ENCODE data around the gene MYO10. TPM values are rescaled to one million over a fixed set of nuclear protein-coding genes. Genes with fewer than 3 reads are reported as not detected.
"Not testable (repeated sequence)": the region's sequence is repeated elsewhere in the genome, so short reads cannot be mapped to it uniquely, and the experiment has no call there.

The MYO10 gene
- total and polyA plus RNA-seq, 4 donors = 4.8 to 19.8 (median 11.5) TPM

DNA sequence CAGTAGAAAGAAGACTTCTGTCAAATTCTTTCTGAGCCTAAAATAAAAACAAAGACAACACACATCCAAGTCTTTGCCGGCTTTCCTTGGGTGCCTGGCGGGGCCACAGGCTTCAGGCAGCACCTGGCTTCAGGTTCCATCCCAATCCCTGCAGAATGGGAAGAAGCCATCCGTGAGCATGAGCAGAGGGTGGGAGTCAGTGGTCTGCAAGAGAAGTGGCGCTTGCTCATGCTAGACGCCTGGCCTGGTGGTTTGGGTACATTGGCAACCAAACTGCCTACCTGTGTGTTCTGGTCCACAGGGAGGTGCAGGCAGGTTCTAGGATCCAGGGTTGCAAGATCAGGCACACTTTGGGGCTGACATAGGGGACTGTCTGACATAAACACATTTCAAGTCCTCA is 271.7 kb downstream of the MYO10 start:
- no peak for ATAC-seq (ENCODE audit: low FRiP score)
- Histone ChIP-seq H3K9me3 (ENCODE audit: control insufficient read depth, low read length) (no peaks in the 10 kb centered on the region), H3K4me1 (ENCODE audit: control insufficient read depth in 1 of 2, insufficient read depth in 2 of 2, low read length in 2 of 2) (no peaks in the 10 kb centered on the region), H3K27ac (ENCODE audit: low read depth in 1 of 2, low read length in 2 of 2) (no peak overlapping the region), H3K27me3 (ENCODE audit: control insufficient read depth in 1 of 2, insufficient read depth in 2 of 2, low read length in 1 of 2) (no peaks in the 10 kb centered on the region), H3K36me3 (ENCODE audit: control insufficient read depth in 1 of 2, insufficient read depth in 2 of 2, low read length in 1 of 2) (no peaks in the 10 kb centered on the region), H3K4me3 (ENCODE audit: low read length in 2 of 2) (no peak overlapping the region)
- 87 to 89% methylated on average over 5 of the region's 5 CpGs for WGBS, 2 donors
- intact Hi-C loops (cut with DNase I) = no loop called here
- no peak for DNase-seq

DNA sequence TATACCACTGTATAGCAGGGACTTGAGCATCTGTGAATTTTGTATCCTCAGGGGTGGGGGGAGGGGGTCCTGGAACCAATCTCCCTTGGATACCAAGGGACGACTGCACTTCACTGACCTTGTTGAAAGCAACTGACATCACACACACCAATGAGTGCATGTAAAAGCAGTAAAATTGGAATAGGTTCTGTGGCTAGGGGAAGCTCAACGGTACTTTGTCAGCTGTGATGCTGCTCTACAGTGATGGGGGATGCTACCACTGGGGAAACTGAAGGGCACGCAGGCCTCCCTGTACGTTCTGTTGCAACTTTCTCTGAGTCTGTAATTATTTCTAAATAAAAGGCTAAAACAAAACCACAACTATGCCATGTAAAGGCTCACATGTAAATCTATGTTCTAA is 272.2 kb downstream of the MYO10 start:
- no peaks in the 10 kb centered on the region for H3K27me3 ChIP-seq (ENCODE audit: control insufficient read depth in 1 of 2, insufficient read depth in 2 of 2, low read length in 1 of 2)
- no peaks in the 10 kb centered on the region for H3K36me3 ChIP-seq (ENCODE audit: control insufficient read depth in 1 of 2, insufficient read depth in 2 of 2, low read length in 1 of 2)
- no peaks in the 10 kb centered on the region for H3K4me1 ChIP-seq (ENCODE audit: control insufficient read depth in 1 of 2, insufficient read depth in 2 of 2, low read length in 2 of 2)
- H3K4me3 ChIP-seq (ENCODE audit: low read length in 2 of 2) = no peak overlapping the region
- no peaks in the 10 kb centered on the region for H3K9me3 ChIP-seq (ENCODE audit: control insufficient read depth, low read length)
- WGBS, 2 donors = 60 to 68% methylated on average over 4 of the region's 4 CpGs
- intact Hi-C loops (cut with DNase I) = no loop called here
- DNase-seq = no peak
- ATAC-seq (ENCODE audit: low FRiP score) = no peak
- H3K27ac ChIP-seq (ENCODE audit: low read depth in 1 of 2, low read length in 2 of 2) = no peak overlapping the region

DNA sequence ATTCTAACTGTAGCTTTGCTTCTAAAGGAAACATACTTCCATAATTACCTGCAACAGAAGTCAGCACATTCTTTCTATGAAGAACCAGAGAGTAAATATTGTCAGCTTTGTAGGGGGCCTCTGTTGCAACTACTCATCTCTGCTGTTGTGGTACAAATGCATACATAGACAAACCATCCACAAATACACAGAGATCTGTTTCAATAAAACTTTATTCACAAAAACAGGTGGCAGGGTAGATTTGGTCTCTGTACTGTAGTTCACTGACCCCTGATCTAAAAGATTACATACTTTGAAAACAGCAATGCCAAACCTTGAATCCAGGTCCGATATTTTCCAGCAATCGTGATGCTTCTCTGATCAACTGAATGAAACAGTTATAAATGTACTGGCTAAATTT is 274.4 kb downstream of the MYO10 start:
- Histone ChIP-seq H3K4me1 (ENCODE audit: control insufficient read depth in 1 of 2, insufficient read depth in 2 of 2, low read length in 2 of 2) (no peaks in the 10 kb centered on the region), H3K9me3 (ENCODE audit: control insufficient read depth, low read length) (no peaks in the 10 kb centered on the region), H3K4me3 (ENCODE audit: low read length in 2 of 2) (no peak overlapping the region), H3K27me3 (ENCODE audit: control insufficient read depth in 1 of 2, insufficient read depth in 2 of 2, low read length in 1 of 2) (no peaks in the 10 kb centered on the region), H3K27ac (ENCODE audit: low read depth in 1 of 2, low read length in 2 of 2) (no peak overlapping the region), H3K36me3 (ENCODE audit: control insufficient read depth in 1 of 2, insufficient read depth in 2 of 2, low read length in 1 of 2) (no peaks in the 10 kb centered on the region)
- ATAC-seq (ENCODE audit: low FRiP score) = no peak
- intact Hi-C loops (cut with DNase I) = no loop called here
- DNase-seq = no peak
- WGBS, 2 donors = 88 to 90% methylated on average over 2 of the region's 2 CpGs

DNA sequence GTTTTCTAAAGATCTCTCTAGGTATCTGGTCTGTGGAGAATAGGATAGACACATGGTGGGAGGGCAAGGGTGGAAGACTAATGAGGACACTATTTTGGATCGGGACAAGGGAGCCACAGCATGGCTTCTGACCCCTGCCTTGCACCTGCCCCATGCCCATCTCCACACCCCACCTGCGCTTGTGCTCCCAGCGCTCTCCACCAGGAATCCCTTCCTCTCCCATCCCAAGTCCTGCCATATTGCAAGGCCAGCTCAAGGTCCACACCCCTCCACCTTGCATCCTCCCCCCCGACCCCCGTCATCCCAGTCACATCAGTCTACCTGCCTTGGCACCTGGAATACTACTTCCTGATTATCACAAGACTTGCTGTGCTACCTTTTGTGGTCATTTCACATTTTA is 275.1 kb downstream of the MYO10 start:
- Histone ChIP-seq H3K27ac (ENCODE audit: low read depth in 1 of 2, low read length in 2 of 2) (no peak overlapping the region), H3K4me3 (ENCODE audit: low read length in 2 of 2) (no peak overlapping the region), H3K9me3 (ENCODE audit: control insufficient read depth, low read length) (no peaks in the 10 kb centered on the region), H3K36me3 (ENCODE audit: control insufficient read depth in 1 of 2, insufficient read depth in 2 of 2, low read length in 1 of 2) (no peaks in the 10 kb centered on the region), H3K4me1 (ENCODE audit: control insufficient read depth in 1 of 2, insufficient read depth in 2 of 2, low read length in 2 of 2) (no peaks in the 10 kb centered on the region), H3K27me3 (ENCODE audit: control insufficient read depth in 1 of 2, insufficient read depth in 2 of 2, low read length in 1 of 2) (no peaks in the 10 kb centered on the region)
- 79 to 95% methylated on average over 5 of the region's 5 CpGs for WGBS, 2 donors
- intact Hi-C loops (cut with DNase I) = no loop called here
- ATAC-seq (ENCODE audit: low FRiP score) (no peak), DNase-seq (no peak)

DNA sequence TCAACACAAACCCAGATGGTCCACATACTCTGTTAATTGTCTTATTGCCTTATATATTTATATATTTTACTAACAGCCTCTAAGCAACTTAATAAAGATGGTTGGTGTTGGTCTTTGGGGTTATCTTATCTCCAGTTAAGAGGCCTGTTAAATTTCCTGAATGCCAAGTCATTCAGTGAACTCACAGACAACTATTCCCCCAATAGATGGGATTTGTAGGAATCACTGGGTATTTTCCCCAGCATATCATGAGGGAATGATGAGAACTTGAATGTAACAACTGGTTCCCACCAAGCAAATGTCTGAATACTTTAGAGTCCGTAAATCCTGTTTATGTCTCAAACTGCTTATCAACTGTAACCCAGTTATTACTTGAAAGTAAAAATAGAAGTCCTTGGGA is 276.6 kb downstream of the MYO10 start:
- ATAC-seq (ENCODE audit: low FRiP score) = no peak
- intact Hi-C loops (cut with DNase I) = no loop called here
- WGBS, 2 donors = 28 to 32% methylated on average over 1 of the region's 1 CpG

DNA sequence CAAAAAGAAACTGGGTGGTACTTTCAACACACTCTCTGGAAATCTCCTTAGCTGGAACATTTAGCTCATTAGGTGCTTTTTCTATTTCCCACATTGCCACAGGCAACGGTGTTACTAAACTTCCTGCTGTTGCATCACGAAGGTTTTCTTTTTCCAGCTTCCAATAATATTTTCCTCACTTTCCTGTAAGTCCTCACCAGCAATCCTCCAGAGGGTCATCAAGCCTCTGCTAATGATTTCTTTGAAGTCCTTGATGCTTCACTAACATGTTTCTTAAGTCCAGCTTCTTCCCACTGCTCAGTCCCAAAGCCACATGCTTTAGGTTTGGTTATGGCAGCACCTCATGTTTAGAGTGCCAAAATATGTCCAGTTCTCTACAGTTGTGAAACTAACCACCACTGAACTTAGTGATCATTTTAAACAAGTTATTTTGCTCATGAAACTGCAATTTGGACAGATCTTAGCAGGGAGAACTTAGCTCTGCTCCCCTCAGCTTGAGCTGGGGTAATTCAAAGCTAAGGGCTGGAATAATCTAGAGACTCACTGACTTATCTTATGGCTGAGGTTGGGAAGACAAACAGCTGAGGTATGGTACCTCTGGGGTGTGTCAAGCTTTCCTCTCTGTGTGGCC is 279.4 kb downstream of the MYO10 start:
- DNase-seq (no peak), ATAC-seq (ENCODE audit: low FRiP score) (no peak)
- Histone ChIP-seq H3K9me3 (ENCODE audit: control insufficient read depth, low read length) (no peaks in the 10 kb centered on the region), H3K4me1 (ENCODE audit: control insufficient read depth in 1 of 2, insufficient read depth in 2 of 2, low read length in 2 of 2) (no peaks in the 10 kb centered on the region), H3K4me3 (ENCODE audit: low read length in 2 of 2) (no peak overlapping the region), H3K27ac (ENCODE audit: low read depth in 1 of 2, low read length in 2 of 2) (no peak overlapping the region), H3K27me3 (ENCODE audit: control insufficient read depth in 1 of 2, insufficient read depth in 2 of 2, low read length in 1 of 2) (no peaks in the 10 kb centered on the region), H3K36me3 (ENCODE audit: control insufficient read depth in 1 of 2, insufficient read depth in 2 of 2, low read length in 1 of 2) (no peaks in the 10 kb centered on the region)
- 26 to 30% methylated on average over 2 of the region's 2 CpGs for WGBS, 2 donors
- intact Hi-C loops (cut with DNase I) = no loop called here

More for the DNA sequence above, 276.6 kb downstream of the MYO10 start:
- no peak for DNase-seq
- Histone ChIP-seq H3K27me3 (ENCODE audit: control insufficient read depth in 1 of 2, insufficient read depth in 2 of 2, low read length in 1 of 2) (no peaks in the 10 kb centered on the region), H3K27ac (ENCODE audit: low read depth in 1 of 2, low read length in 2 of 2) (no peak overlapping the region), H3K36me3 (ENCODE audit: control insufficient read depth in 1 of 2, insufficient read depth in 2 of 2, low read length in 1 of 2) (no peaks in the 10 kb centered on the region), H3K4me1 (ENCODE audit: control insufficient read depth in 1 of 2, insufficient read depth in 2 of 2, low read length in 2 of 2) (no peaks in the 10 kb centered on the region), H3K4me3 (ENCODE audit: low read length in 2 of 2) (no peak overlapping the region), H3K9me3 (ENCODE audit: control insufficient read depth, low read length) (no peaks in the 10 kb centered on the region)

DNA sequence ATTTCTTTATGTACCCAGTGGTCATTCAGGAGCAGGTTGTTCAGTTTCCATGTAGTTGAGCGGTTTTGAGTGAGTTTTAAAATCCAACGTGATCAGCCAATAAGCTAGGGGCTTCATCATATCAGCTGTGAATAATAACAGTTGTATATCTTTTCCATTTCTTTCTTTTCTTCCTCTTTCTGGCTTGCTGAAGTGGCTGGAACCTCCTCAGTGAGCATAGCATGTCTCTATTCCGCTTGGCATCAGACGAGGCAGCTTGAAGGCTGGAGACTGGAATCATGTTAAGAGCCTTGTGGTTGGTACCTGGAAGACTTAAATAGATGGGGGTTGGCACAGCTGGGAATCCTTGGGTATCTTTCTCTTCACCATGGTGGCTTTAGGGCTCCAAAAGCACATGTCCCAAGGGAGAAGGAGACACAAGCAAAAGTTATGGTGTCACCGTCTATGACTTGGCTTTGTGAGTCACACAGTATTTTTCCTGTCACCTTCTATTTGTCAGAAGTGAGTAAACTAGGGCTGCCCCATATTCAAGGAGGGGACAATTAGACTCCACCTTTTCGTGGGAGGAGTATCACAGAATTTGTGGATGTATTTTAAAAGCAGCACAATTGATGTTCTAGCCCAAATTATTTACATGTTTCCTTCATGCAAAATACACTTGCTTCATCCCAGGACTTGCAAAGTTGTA is 281.3 kb downstream of the MYO10 start:
- H3K27ac ChIP-seq (ENCODE audit: low read depth in 1 of 2, low read length in 2 of 2) = no peak overlapping the region
- no peaks in the 10 kb centered on the region for H3K27me3 ChIP-seq (ENCODE audit: control insufficient read depth in 1 of 2, insufficient read depth in 2 of 2, low read length in 1 of 2)
- intact Hi-C loops (cut with DNase I) = no loop called here
- no peak overlapping the region for H3K4me3 ChIP-seq (ENCODE audit: low read length in 2 of 2)
- no peaks in the 10 kb centered on the region for H3K4me1 ChIP-seq (ENCODE audit: control insufficient read depth in 1 of 2, insufficient read depth in 2 of 2, low read length in 2 of 2)
- H3K9me3 ChIP-seq (ENCODE audit: control insufficient read depth, low read length) = no peaks in the 10 kb centered on the region
- WGBS, 2 donors = 39 to 67% methylated on average over 6 of the region's 6 CpGs
- ATAC-seq (ENCODE audit: low FRiP score) (no peak), DNase-seq (no peak)
- H3K36me3 ChIP-seq (ENCODE audit: control insufficient read depth in 1 of 2, insufficient read depth in 2 of 2, low read length in 1 of 2) = no peaks in the 10 kb centered on the region

DNA sequence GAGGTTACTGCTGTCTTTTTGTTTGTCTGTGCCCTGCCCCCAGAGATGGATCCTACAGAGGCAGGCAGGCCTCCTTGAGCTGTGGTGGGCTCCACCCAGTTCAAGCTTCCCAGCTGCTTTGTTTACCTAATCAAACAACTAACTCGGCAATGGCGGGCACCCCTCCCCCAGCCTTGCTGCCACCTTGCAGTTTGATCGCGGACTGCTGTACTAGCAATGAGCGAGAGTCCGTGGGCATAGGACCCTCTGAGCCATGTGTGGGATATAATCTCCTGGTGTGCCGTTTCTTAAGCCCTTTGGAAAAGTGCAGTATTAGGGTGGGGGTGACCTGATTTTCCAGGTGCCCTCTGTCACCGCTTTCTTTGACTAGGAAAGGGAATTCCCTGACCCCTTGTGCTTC is 287.3 kb downstream of the MYO10 start:
- WGBS, 2 donors = 81 to 90% methylated on average over 8 of the region's 8 CpGs
- H3K9me3 ChIP-seq (ENCODE audit: control insufficient read depth, low read length); H3K4me3 ChIP-seq (ENCODE audit: low read length in 2 of 2); H3K27ac ChIP-seq (ENCODE audit: low read depth in 1 of 2, low read length in 2 of 2); ATAC-seq (ENCODE audit: low FRiP score); DNase-seq; H3K27me3 ChIP-seq (ENCODE audit: control insufficient read depth in 1 of 2, insufficient read depth in 2 of 2, low read length in 1 of 2); H3K36me3 ChIP-seq (ENCODE audit: control insufficient read depth in 1 of 2, insufficient read depth in 2 of 2, low read length in 1 of 2); H3K4me1 ChIP-seq (ENCODE audit: control insufficient read depth in 1 of 2, insufficient read depth in 2 of 2, low read length in 2 of 2); intact Hi-C loops (cut with DNase I): not testable (repeated sequence)

DNA sequence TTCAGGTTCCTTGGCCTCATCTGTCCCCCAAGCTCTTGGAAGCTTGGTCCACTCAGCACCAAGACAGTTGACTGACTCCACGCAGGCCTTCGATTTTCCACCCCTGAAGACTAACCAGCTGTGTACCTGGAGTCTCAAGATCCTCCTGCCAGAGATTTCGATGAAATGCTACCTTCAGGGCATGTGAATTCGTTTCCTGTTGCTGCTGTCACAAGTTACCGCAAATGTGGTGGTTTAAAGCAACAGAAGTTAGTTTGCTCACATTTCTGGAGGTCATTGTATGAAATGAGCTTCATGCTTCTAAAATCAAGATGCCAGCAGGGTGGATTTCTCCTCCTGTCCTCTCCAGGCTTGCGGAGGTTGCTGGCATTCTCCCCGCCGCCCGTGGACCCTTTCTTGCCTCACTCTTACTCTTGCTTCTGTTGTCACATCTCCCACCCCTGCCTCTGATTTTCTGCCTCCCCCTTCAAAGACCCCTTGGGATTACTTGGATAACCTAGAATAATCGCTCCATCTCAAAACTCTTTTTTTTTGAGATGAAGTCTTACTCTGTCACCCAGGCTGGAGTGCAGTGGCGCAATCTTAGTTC is 291.7 kb downstream of the MYO10 start:
- Histone ChIP-seq H3K9me3 (ENCODE audit: control insufficient read depth, low read length) (no peaks in the 10 kb centered on the region), H3K4me1 (ENCODE audit: control insufficient read depth in 1 of 2, insufficient read depth in 2 of 2, low read length in 2 of 2) (no peaks in the 10 kb centered on the region), H3K4me3 (ENCODE audit: low read length in 2 of 2) (no peak overlapping the region), H3K27me3 (ENCODE audit: control insufficient read depth in 1 of 2, insufficient read depth in 2 of 2, low read length in 1 of 2) (no peaks in the 10 kb centered on the region), H3K36me3 (ENCODE audit: control insufficient read depth in 1 of 2, insufficient read depth in 2 of 2, low read length in 1 of 2) (no peaks in the 10 kb centered on the region), H3K27ac (ENCODE audit: low read depth in 1 of 2, low read length in 2 of 2) (no peak overlapping the region)
- 84 to 90% methylated on average over 11 of the region's 11 CpGs for WGBS, 2 donors
- DNase-seq = no peak
- intact Hi-C loops (cut with DNase I) = no loop called here
- ATAC-seq (ENCODE audit: low FRiP score) = no peak

Data from aorta (tissue), 5 donors.